ENCODE measurements around the gene OTUB2. TPM values are rescaled to one million over a fixed set of nuclear protein-coding genes. Genes with fewer than 3 reads are reported as not detected.

The OTUB2 gene
- polyA plus RNA-seq, 3 donors, result 0.25 to 0.95 (median 0.28) TPM

DNA sequence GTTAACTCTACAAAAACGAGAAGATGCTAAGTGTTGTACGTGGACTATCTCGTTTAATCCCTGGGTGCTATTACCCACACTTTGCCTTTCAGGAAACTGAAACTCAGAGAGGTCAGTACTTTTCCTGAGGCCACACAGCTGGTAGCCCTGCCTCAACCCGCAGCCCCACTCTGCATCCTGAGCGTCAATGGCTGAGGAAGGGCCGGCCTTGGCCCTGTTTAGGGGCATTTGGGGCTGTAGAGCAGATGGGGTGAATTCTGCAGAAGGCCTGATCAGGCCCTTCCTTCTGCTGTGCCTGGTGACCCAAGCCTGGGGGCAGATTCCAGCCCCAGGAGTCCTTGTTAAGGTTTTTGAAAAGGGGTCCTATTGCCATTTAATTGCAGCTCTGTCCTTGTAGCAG lies 32.8 kb upstream of the OTUB2 start:
- intact Hi-C loops (cut with micrococcal nuclease), result no loop called here
- Histone ChIP-seq H3K4me3 (replicated peaks in 1 of 3; ENCODE audit: low read depth in 2 of 3, low read length in 3 of 3) (no peak overlapping the region), H3K36me3 (replicated peaks in 1 of 2; ENCODE audit: control insufficient read depth in 1 of 2, insufficient read depth in 2 of 2, low read length in 2 of 2) (no peaks in the 10 kb centered on the region)

DNA sequence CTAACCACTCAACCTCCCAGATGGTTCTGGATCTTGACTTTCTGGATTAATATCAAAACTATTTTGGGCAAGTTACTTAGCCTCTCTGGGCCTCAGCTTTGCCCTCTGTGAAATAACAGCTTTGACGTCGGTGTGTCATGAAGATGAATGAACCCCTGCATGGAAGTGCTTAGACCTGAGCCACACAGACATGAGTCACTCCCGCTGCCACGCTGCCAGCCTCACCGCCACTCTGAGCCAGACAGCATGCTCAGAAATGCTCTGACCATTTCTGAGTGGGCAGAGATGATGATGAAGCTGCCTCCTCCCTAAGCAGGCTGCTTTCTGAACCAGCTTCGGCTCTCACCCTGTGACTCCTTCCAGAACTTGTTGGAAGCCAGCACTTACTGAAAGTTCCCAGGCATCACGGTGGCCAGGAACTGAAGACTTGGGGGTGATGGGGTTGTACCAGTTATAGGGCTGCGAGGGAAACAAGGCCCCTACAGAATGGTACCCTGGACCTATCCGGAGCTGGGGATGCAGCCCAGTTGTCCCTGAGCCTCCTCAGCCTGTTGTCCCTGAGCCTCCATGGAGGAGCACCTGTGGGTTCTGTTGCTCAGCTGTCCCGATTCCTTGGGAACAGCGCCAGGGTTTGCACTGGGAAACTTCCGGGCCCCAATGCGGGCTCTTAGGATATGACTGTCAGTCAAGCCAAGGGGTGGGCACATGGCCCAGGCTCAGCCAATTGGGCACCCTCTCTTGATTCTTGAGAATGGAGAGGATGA lies 31.0 kb upstream of the OTUB2 start:
- H3K4me1 ChIP-seq (ENCODE audit: control insufficient read depth in 1 of 2, insufficient read depth in 2 of 2, low read length in 2 of 2), result no peaks in the 10 kb centered on the region
- peaks cover 2% of the 10 kb centered on the region for H3K4me1 Mint-ChIP-seq
- no peak overlapping the region for H3K4me2 ChIP-seq (replicated peaks; ENCODE audit: extremely low read depth, low read length, poor library complexity, severe bottlenecking)
- no peaks in the 10 kb centered on the region for H3K27me3 ChIP-seq (ENCODE audit: control insufficient read depth in 2 of 2, insufficient read depth in 2 of 2, low read length in 2 of 2)
- H3K27ac ChIP-seq (ENCODE audit: low read depth in 1 of 2, low read length in 2 of 2), result no peak overlapping the region
- no peak overlapping the region for H3K4me3 Mint-ChIP-seq
- H3K4me3 ChIP-seq (replicated peaks in 1 of 3; ENCODE audit: low read depth in 2 of 3, low read length in 3 of 3), result no peak overlapping the region
- intact Hi-C loops (cut with micrococcal nuclease), result no loop called here
- H4K20me1 ChIP-seq (ENCODE audit: insufficient read depth, low read length), result no peaks in the 10 kb centered on the region
- H3K27ac Mint-ChIP-seq, result peak overlapping the region in 1 of 7 donors; percentile 37
- WGBS (ENCODE audit: insufficient coverage), result 70% methylated on average over 12 of the region's 13 CpGs
- no peaks in the 10 kb centered on the region for H3K36me3 ChIP-seq (replicated peaks in 1 of 2; ENCODE audit: control insufficient read depth in 1 of 2, insufficient read depth in 2 of 2, low read length in 2 of 2)
- TF ChIP-seq, protein P1, sequence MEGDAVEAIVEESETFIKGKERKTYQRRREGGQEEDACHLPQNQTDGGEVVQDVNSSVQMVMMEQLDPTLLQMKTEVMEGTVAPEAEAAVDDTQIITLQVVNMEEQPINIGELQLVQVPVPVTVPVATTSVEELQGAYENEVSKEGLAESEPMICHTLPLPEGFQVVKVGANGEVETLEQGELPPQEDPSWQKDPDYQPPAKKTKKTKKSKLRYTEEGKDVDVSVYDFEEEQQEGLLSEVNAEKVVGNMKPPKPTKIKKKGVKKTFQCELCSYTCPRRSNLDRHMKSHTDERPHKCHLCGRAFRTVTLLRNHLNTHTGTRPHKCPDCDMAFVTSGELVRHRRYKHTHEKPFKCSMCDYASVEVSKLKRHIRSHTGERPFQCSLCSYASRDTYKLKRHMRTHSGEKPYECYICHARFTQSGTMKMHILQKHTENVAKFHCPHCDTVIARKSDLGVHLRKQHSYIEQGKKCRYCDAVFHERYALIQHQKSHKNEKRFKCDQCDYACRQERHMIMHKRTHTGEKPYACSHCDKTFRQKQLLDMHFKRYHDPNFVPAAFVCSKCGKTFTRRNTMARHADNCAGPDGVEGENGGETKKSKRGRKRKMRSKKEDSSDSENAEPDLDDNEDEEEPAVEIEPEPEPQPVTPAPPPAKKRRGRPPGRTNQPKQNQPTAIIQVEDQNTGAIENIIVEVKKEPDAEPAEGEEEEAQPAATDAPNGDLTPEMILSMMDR (IDR thresholded peaks at IDR 0.05), result no peak
- H3K9me3 ChIP-seq (replicated peaks in 1 of 2; ENCODE audit: control insufficient read depth in 1 of 2, insufficient read depth in 1 of 2, low read length in 2 of 2), result no peaks in the 10 kb centered on the region
- H3K36me3 Mint-ChIP-seq, result no peaks in the 10 kb centered on the region
- peak in 1 of 3 donors; percentile 46 for DNase-seq
- no peaks in the 10 kb centered on the region for H3K79me2 ChIP-seq (ENCODE audit: insufficient read depth, low read length)
- H3K27me3 Mint-ChIP-seq (ENCODE audit: low read depth in 3 of 3), result peaks cover 13 to 35% (median 15%) of the 10 kb centered on the region in 3 donors
- H3K9me3 Mint-ChIP-seq, result no peaks in the 10 kb centered on the region
- H3K9ac ChIP-seq (ENCODE audit: insufficient read depth, low read length, poor library complexity, severe bottlenecking), result no peak overlapping the region
- H2AFZ ChIP-seq (ENCODE audit: insufficient read depth, low read depth, low read length, poor library complexity, severe bottlenecking), result no peak overlapping the region

More for the DNA sequence above, 32.8 kb upstream of the OTUB2 start:
- Histone ChIP-seq H3K4me2 (replicated peaks; ENCODE audit: extremely low read depth, low read length, poor library complexity, severe bottlenecking) (no peak overlapping the region), H3K27ac (ENCODE audit: low read depth in 1 of 2, low read length in 2 of 2) (no peak overlapping the region), H3K4me1 (ENCODE audit: control insufficient read depth in 1 of 2, insufficient read depth in 2 of 2, low read length in 2 of 2) (no peaks in the 10 kb centered on the region), H4K20me1 (ENCODE audit: insufficient read depth, low read length) (no peaks in the 10 kb centered on the region), H3K27me3 (ENCODE audit: control insufficient read depth in 2 of 2, insufficient read depth in 2 of 2, low read length in 2 of 2) (no peaks in the 10 kb centered on the region), H3K9me3 (replicated peaks in 1 of 2; ENCODE audit: control insufficient read depth in 1 of 2, insufficient read depth in 1 of 2, low read length in 2 of 2) (no peaks in the 10 kb centered on the region), H2AFZ (ENCODE audit: insufficient read depth, low read depth, low read length, poor library complexity, severe bottlenecking) (no peak overlapping the region), H3K9ac (ENCODE audit: insufficient read depth, low read length, poor library complexity, severe bottlenecking) (no peak overlapping the region), H3K79me2 (ENCODE audit: insufficient read depth, low read length) (no peaks in the 10 kb centered on the region)
- 88% methylated on average over 6 of the region's 6 CpGs for WGBS (ENCODE audit: insufficient coverage)
- no peaks in the 10 kb centered on the region for H3K36me3 Mint-ChIP-seq
- H3K4me1 Mint-ChIP-seq, result peaks cover 7% of the 10 kb centered on the region
- no peak for DNase-seq
- TF ChIP-seq, protein P1 (IDR thresholded peaks at IDR 0.05), result no peak
- H3K27me3 Mint-ChIP-seq (ENCODE audit: low read depth in 3 of 3), result peaks cover 14 to 36% (median 16%) of the 10 kb centered on the region in 3 donors
- no peak overlapping the region for H3K4me3 Mint-ChIP-seq
- no peak overlapping the region for H3K27ac Mint-ChIP-seq
- peaks cover 0 to 2% (median 0%) of the 10 kb centered on the region in 7 donors for H3K9me3 Mint-ChIP-seq

Data from CD14-positive monocyte (primary cell).